ENCODE results near the gene POLD2.

POLD2 gene

DNA sequence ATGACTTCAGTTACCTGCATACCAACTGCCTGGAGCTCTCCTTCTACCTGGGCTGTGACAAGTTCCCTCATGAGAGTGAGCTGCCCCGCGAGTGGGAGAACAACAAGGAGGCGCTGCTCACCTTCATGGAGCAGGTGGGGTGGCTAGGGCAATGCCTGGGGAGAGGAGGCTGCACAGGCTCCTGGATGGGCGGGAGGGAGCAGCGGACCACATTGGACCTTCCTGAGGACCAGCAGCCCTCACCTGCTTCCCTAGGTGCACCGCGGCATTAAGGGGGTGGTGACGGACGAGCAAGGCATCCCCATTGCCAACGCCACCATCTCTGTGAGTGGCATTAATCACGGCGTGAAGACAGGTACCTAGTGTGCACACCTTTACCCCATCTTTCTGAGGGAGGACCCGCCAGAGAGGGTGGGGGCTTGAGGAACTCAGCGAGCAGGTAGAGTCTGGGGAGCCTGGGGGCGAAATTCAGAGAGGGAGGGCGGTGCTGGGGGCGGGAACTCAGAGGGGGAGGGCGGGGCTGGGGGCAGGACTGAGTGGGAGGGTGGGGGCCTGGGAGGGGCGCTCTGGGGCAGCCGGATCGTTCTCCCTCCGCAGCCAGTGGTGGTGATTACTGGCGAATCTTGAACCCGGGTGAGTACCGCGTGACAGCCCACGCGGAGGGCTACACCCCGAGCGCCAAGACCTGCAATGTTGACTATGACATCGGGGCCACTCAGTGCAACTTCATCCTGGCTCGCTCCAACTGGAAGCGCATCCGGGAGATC lies 10.2 kb downstream of the POLD2 start:
- TF ChIP-seq POLR2AphosphoS5 (IDR thresholded peaks at IDR 0.05; ENCODE audit: low read depth, low read length): peak; percentile 23; the same call in 1 of the 2 replicates
- no peak for TF ChIP-seq FOXP2 (optimal IDR thresholded peaks at IDR 0.05; ENCODE audit: borderline replicate concordance, extremely low read depth, extremely low read length, insufficient read depth)

- no peak for TF ChIP-seq POLR2AphosphoS5 (IDR thresholded peaks at IDR 0.05; ENCODE audit: low read depth, low read length)
- no peak for TF ChIP-seq TAF1 (IDR thresholded peaks at IDR 0.05; ENCODE audit: borderline replicate concordance, insufficient read depth, low read length)
- no peak for TF ChIP-seq FOXP2 (optimal IDR thresholded peaks at IDR 0.05; ENCODE audit: borderline replicate concordance, extremely low read depth, extremely low read length, insufficient read depth)
- TF ChIP-seq REST (IDR thresholded peaks at IDR 0.05; ENCODE audit: insufficient read depth in 1 of 2, low read depth in 2 of 2, low read length in 2 of 2): no peak
- no peak for TF ChIP-seq SIN3A (IDR thresholded peaks at IDR 0.05; ENCODE audit: borderline replicate concordance, insufficient read depth, low read length)
These were observed 10.9 kb downstream of the POLD2 start for GRCh38 chr7:44112231-44112996.

DNA sequence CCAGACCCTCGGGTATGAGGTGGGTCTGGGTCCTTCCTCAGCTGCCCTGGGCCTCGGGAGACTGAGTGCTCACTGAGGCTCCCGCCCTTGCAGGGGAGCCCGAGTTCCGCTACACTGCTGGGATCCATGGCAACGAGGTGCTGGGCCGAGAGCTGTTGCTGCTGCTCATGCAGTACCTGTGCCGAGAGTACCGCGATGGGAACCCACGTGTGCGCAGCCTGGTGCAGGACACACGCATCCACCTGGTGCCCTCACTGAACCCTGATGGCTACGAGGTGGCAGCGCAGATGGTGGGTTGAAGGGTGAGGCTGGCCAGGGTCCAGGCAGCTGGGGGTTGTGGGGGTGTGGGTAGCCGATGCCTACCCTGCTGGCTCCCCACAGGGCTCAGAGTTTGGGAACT lies 11.6 kb downstream of the POLD2 start:
- TF ChIP-seq FOXP2 (optimal IDR thresholded peaks at IDR 0.05; ENCODE audit: borderline replicate concordance, extremely low read depth, extremely low read length, insufficient read depth) (no peak), SIN3A (IDR thresholded peaks at IDR 0.05; ENCODE audit: borderline replicate concordance, insufficient read depth, low read length) (no peak), POLR2AphosphoS5 (IDR thresholded peaks at IDR 0.05; ENCODE audit: low read depth, low read length) (no peak), REST (IDR thresholded peaks at IDR 0.05; ENCODE audit: insufficient read depth in 1 of 2, low read depth in 2 of 2, low read length in 2 of 2) (no peak), TAF1 (IDR thresholded peaks at IDR 0.05; ENCODE audit: borderline replicate concordance, insufficient read depth, low read length) (no peak)

DNA sequence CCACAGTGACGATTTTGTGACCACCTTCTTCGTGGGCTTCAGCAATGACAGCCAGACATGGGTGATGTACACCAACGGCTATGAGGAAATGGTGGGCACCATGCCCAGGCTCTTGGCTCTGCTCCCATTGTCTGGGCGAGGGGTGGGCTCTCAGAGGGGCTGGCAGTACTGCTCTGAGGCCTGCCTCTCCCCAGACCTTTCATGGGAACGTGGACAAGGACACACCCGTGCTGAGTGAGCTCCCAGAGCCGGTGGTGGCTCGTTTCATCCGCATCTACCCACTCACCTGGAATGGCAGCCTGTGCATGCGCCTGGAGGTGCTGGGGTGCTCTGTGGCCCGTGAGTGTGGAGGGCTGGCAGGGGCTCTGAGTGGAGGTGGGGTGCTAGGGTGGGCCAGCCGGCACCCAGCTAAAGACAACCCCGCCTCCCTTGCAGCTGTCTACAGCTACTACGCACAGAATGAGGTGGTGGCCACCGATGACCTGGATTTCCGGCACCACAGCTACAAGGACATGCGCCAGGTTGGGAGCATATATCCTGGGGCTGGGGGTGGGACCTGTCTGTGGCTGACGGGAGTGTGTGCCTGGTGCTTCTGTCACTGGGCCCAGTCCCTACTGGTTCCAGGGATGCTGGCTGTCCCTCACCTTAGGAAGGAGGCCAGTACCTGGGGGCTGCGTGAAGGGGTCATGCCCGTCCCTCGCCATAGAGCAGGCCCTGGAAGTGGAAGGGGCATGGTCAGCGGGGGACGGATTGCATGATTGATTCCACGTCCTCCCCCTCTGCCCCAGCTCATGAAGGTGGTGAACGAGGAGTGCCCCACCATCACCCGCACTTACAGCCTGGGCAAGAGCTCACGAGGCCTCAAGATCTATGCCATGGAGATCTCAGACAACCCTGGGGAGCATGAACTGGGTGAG lies 12.4 kb downstream of the POLD2 start:
- TF ChIP-seq TAF1 (IDR thresholded peaks at IDR 0.05; ENCODE audit: borderline replicate concordance, insufficient read depth, low read length) (no peak), REST (IDR thresholded peaks at IDR 0.05; ENCODE audit: insufficient read depth in 1 of 2, low read depth in 2 of 2, low read length in 2 of 2) (no peak), POLR2AphosphoS5 (IDR thresholded peaks at IDR 0.05; ENCODE audit: low read depth, low read length) (no peak), FOXP2 (optimal IDR thresholded peaks at IDR 0.05; ENCODE audit: borderline replicate concordance, extremely low read depth, extremely low read length, insufficient read depth) (no peak), SIN3A (IDR thresholded peaks at IDR 0.05; ENCODE audit: borderline replicate concordance, insufficient read depth, low read length) (no peak)

- TF ChIP-seq SIN3A (IDR thresholded peaks at IDR 0.05; ENCODE audit: borderline replicate concordance, insufficient read depth, low read length): no peak
- TF ChIP-seq POLR2AphosphoS5 (IDR thresholded peaks at IDR 0.05; ENCODE audit: low read depth, low read length): no peak
- TF ChIP-seq REST (IDR thresholded peaks at IDR 0.05; ENCODE audit: insufficient read depth in 1 of 2, low read depth in 2 of 2, low read length in 2 of 2): no peak
- TF ChIP-seq FOXP2 (optimal IDR thresholded peaks at IDR 0.05; ENCODE audit: borderline replicate concordance, extremely low read depth, extremely low read length, insufficient read depth): no peak
- TF ChIP-seq TAF1 (IDR thresholded peaks at IDR 0.05; ENCODE audit: borderline replicate concordance, insufficient read depth, low read length): no peak
These were observed 13.4 kb downstream of the POLD2 start for GRCh38 chr7:44109991-44110390.
